SU-DHL-6 (cell line): ENCODE results near the gene MTERF1.

ENCODE experiments used
- H2AFZ ChIP-seq: fragments of 200-600 bp; sonication (generic); 2 replicates; pipeline ENCODE4 v1.6.1; 2014; ENCODE audit warnings: low read depth, mild to moderate bottlenecking, moderate library complexity, mixed read lengths, antibody characterized with exemption, low read length; ENCODE audit not compliant: severe bottlenecking
- H3F3A ChIP-seq: fragments of 200-600 bp; shearing (Covaris generic); 2 replicates; pipeline ENCODE4 v1.6.0; 2016; ENCODE audit warnings: antibody characterized with exemption, mild to moderate bottlenecking; ENCODE audit not compliant: insufficient read depth
- H3K27ac ChIP-seq: fragments of 200-600 bp; sonication (generic); 2 replicates; pipeline ENCODE4 v1.5.1; 2016; ENCODE audit warnings: low read depth, mild to moderate bottlenecking, low read length, moderate library complexity, mixed read lengths
- H3K27me3 ChIP-seq: fragments of 200-600 bp; sonication (generic), shearing (Covaris generic); 2 replicates; pipeline ENCODE4 v1.6.0; 2014; ENCODE audit warnings: mild to moderate bottlenecking, low read length
- H3K36me3 ChIP-seq: fragments of 200-600 bp; sonication (generic); 2 replicates; pipeline ENCODE4 v1.6.1; 2014; ENCODE audit warnings: mild to moderate bottlenecking, low read length, mixed read lengths
- H3K4me2 ChIP-seq: fragments of 300-600, 200-600 bp; shearing (Covaris generic), sonication (generic); 2 replicates; pipeline ENCODE4 v1.6.0; 2014; ENCODE audit warnings: low read length, low read depth, mild to moderate bottlenecking; ENCODE audit not compliant: poor library complexity, severe bottlenecking
- H3K4me3 ChIP-seq: fragments of 200-600 bp; sonication (generic); 2 replicates; pipeline ENCODE4 v1.5.1; 2014; ENCODE audit warnings: antibody characterized with exemption, low read length, mild to moderate bottlenecking, mixed read lengths; ENCODE audit not compliant: insufficient read depth, poor library complexity, severe bottlenecking
- H3K79me2 ChIP-seq: fragments of 200-600 bp; sonication (generic); 2 replicates; pipeline ENCODE4 v1.6.1; 2014; ENCODE audit warnings: mild to moderate bottlenecking, low read length, moderate library complexity; ENCODE audit not compliant: insufficient read depth
- H3K9ac ChIP-seq: fragments of 200-600 bp; sonication (generic); 2 replicates; pipeline ENCODE4 v1.7.0; 2014; ENCODE audit warnings: mild to moderate bottlenecking, low read length
- H3K9me2 ChIP-seq: fragments of 200-600 bp; sonication (generic); replicated peaks from 2 replicates; pipeline ENCODE4 v1.6.1; 2014; ENCODE audit warnings: low read length; ENCODE audit not compliant: insufficient read depth
- H3K9me3 ChIP-seq: fragments of 200-600 bp; sonication (generic); 2 replicates; pipeline ENCODE4 v1.6.1; 2014; ENCODE audit warnings: low read length, mixed read lengths; ENCODE audit not compliant: insufficient read depth
- H4K20me1 ChIP-seq: fragments of 200-600 bp; sonication (generic); 2 replicates; pipeline ENCODE4 v1.6.1; 2014; ENCODE audit warnings: low read depth, mild to moderate bottlenecking, antibody characterized with exemption, low read length, moderate library complexity, mixed read lengths
- CTCF ChIP-seq: fragments of 200-600 bp; sonication (generic); IDR thresholded peaks from one replicate; pipeline ENCODE4 v1.5.1; 2017; ENCODE audit warnings: antibody characterized with exemption, mild to moderate bottlenecking, low read length, moderate library complexity; ENCODE audit not compliant: insufficient read depth, poor library complexity, severe bottlenecking
- EZH2phosphoT487 ChIP-seq: fragments of 200-600 bp; sonication (generic), shearing (Covaris generic); conservative IDR thresholded peaks from 2 replicates; pipeline ENCODE4 v1.6.1; 2018; ENCODE audit warnings: mild to moderate bottlenecking, antibody characterized with exemption, low read length, moderate library complexity, mixed read lengths

The MTERF1 gene

GRCh38 chr7:91922857-91923256 is 42.4 kb upstream of the MTERF1 start:
- Histone ChIP-seq H4K20me1 (no peaks in the 10 kb centered on the region), H3K4me2 (no peak overlapping the region), H3K9me3 (no peaks in the 10 kb centered on the region), H3K9ac (no peak overlapping the region), H3F3A (no peaks in the 10 kb centered on the region), H3K36me3 (no peaks in the 10 kb centered on the region), H3K27ac (no peak overlapping the region), H3K4me3 (no peak overlapping the region), H2AFZ (no peak overlapping the region), H3K79me2 (no peaks in the 10 kb centered on the region), H3K9me2 (no peaks in the 10 kb centered on the region), H3K27me3 (no peaks in the 10 kb centered on the region)
- no peak for TF ChIP-seq CTCF
- TF ChIP-seq EZH2phosphoT487 = no peak

GRCh38 chr7:91918356-91918755 is 37.9 kb upstream of the MTERF1 start:
- Histone ChIP-seq H3K9me2 (no peaks in the 10 kb centered on the region), H3K4me3 (no peak overlapping the region), H3K27me3 (no peaks in the 10 kb centered on the region), H2AFZ (no peak overlapping the region), H3K27ac (no peak overlapping the region), H4K20me1 (no peaks in the 10 kb centered on the region), H3K4me2 (no peak overlapping the region), H3K79me2 (no peaks in the 10 kb centered on the region), H3K36me3 (no peaks in the 10 kb centered on the region), H3K9ac (no peak overlapping the region), H3F3A (no peaks in the 10 kb centered on the region), H3K9me3 (no peaks in the 10 kb centered on the region)
- TF ChIP-seq CTCF (no peak), EZH2phosphoT487 (no peak)

GRCh38 chr7:91916051-91916440 is 35.5 kb upstream of the MTERF1 start:
- no peak overlapping the region for H3K9ac ChIP-seq
- H3K36me3 ChIP-seq = no peaks in the 10 kb centered on the region
- no peaks in the 10 kb centered on the region for H3K9me3 ChIP-seq
- TF ChIP-seq EZH2phosphoT487 = no peak
- TF ChIP-seq CTCF = no peak
- no peaks in the 10 kb centered on the region for H3K79me2 ChIP-seq
- no peak overlapping the region for H3K27ac ChIP-seq
- no peak overlapping the region for H2AFZ ChIP-seq
- no peaks in the 10 kb centered on the region for H3K9me2 ChIP-seq
- H4K20me1 ChIP-seq = no peaks in the 10 kb centered on the region
- no peak overlapping the region for H3K4me2 ChIP-seq
- no peaks in the 10 kb centered on the region for H3K27me3 ChIP-seq
- H3K4me3 ChIP-seq = no peak overlapping the region
- H3F3A ChIP-seq = no peaks in the 10 kb centered on the region
